ENCODE data around the gene GNB3. TPM values are rescaled to one million over a fixed set of nuclear protein-coding genes. Genes with fewer than 3 reads are reported as not detected.

Gene GNB3
- total RNA-seq, 2 experiments from 2014 or later: 0.50 to 1.1 TPM

- H3K9me3 Mint-ChIP-seq: no peaks in the 10 kb centered on the region
- H3K27ac Mint-ChIP-seq: no peak overlapping the region
- no peak for DNase-seq
- H3K36me3 Mint-ChIP-seq (ENCODE audit: low read depth): peaks cover 2% of the 10 kb centered on the region
- peaks cover 16% of the 10 kb centered on the region for H3K4me1 Mint-ChIP-seq (ENCODE audit: low read depth)
- TF ChIP-seq CTCF (IDR thresholded peaks at IDR 0.05): no peak
- intact Hi-C loops (cut with micrococcal nuclease): no loop called here
- CTCF ChIA-PET: no interaction called here
- H3K4me3 Mint-ChIP-seq: no peak overlapping the region
- POLR2A ChIA-PET: interaction anchor here (1.5 to 2.4 kb wide), 2 partner anchors 10 to 18 kb away, joined by 6 to 7 read pairs; partner anchors contain the start of gene LRRC23
- no peak for ATAC-seq
- no peaks in the 10 kb centered on the region for H3K27me3 Mint-ChIP-seq
Measured at GRCh38 chr12:6894321-6894720, 53.6 kb downstream of the GNB3 start.

Other genes with a start within 250 kb of the GNB3 start
- gene CHD4, start 233.5 kb upstream of the GNB3 start, total RNA-seq: 100 to 1,000 TPM; 273 to 277 TPM
- 1 to 10 TPM; 6.6 to 8.1 TPM for gene LPAR5, start 205.0 kb upstream of the GNB3 start, total RNA-seq
- 1 to 10 TPM; 1.3 to 2.0 TPM for gene ACRBP, start 193.5 kb upstream of the GNB3 start, total RNA-seq
- gene ING4, start 177.8 kb upstream of the GNB3 start, total RNA-seq: 10 to 100 TPM; 16.6 to 16.7 TPM
- gene ZNF384, start 151.6 kb upstream of the GNB3 start, total RNA-seq: 10 to 100 TPM; 55.2 to 56.7 TPM
- gene PIANP, start 140.1 kb upstream of the GNB3 start, total RNA-seq: not detected
- gene COPS7A, start 116.9 kb upstream of the GNB3 start, total RNA-seq: 10 to 100 TPM; 35.9 to 38.8 TPM
- 100 to 1,000 TPM; 149 to 151 TPM for gene MLF2, start 87.8 kb upstream of the GNB3 start, total RNA-seq
- 10 to 100 TPM; 78.6 TPM for gene PTMS, start 74.6 kb upstream of the GNB3 start, total RNA-seq
- 100 to 1,000 TPM; 264 to 268 TPM for gene LAG3, start 68.4 kb upstream of the GNB3 start, total RNA-seq
- 10 to 100 TPM; 11.1 to 14.1 TPM for gene CD4, start 51.4 kb upstream of the GNB3 start, total RNA-seq
- gene GPR162, start 19.1 kb upstream of the GNB3 start, total RNA-seq: 1 to 10 TPM; 2.0 to 2.1 TPM
- 1 to 10 TPM; 2.1 to 2.3 TPM for gene P3H3, start 12.5 kb upstream of the GNB3 start, total RNA-seq
- gene CDCA3, start 10.4 kb downstream of the GNB3 start, total RNA-seq: 10 to 100 TPM; 74.6 to 83.8 TPM
- gene USP5, start 11.2 kb downstream of the GNB3 start, total RNA-seq: 100 to 1,000 TPM; 109 to 112 TPM
- 1,000 to 10,000 TPM; 1,714 to 1,776 TPM for gene TPI1, start 26.6 kb downstream of the GNB3 start, total RNA-seq
- gene SPSB2, start 32.4 kb downstream of the GNB3 start, total RNA-seq: 1 to 10 TPM; 2.2 to 2.6 TPM
- gene LRRC23, start 63.9 kb downstream of the GNB3 start, total RNA-seq: 1 to 10 TPM; 4.6 to 5.3 TPM
- 100 to 1,000 TPM; 315 to 330 TPM for gene ENO2, start 73.7 kb downstream of the GNB3 start, total RNA-seq
- gene ATN1, start 87.0 kb downstream of the GNB3 start, total RNA-seq: 10 to 100 TPM; 26.4 to 28.5 TPM
- not detected for gene RNU7-1, start 102.9 kb downstream of the GNB3 start, total RNA-seq
- gene C12orf57, start 103.1 kb downstream of the GNB3 start, total RNA-seq: 100 to 1,000 TPM; 226 to 244 TPM
- gene PTPN6, start 110.4 kb downstream of the GNB3 start, total RNA-seq: 100 to 1,000 TPM; 485 to 489 TPM
- gene PHB2, start 129.7 kb downstream of the GNB3 start, total RNA-seq: 100 to 1,000 TPM; 419 to 428 TPM
- gene EMG1, start 130.0 kb downstream of the GNB3 start, total RNA-seq: 10 to 100 TPM; 88.6 to 97.8 TPM
- gene LPCAT3, start 177.6 kb downstream of the GNB3 start, total RNA-seq: 10 to 100 TPM; 17.3 to 18.1 TPM
- 1 to 10 TPM; 1.7 TPM for gene C1S, start 219.8 kb downstream of the GNB3 start, total RNA-seq

Data from activated CD8-positive, alpha-beta T cell treated with anti-CD3 and anti-CD28 coated beads for 36 hours (primary cell).